Neural crest cell (in vitro differentiated cells): ENCODE results near the gene TRPM8. TPM values are rescaled to one million over a fixed set of nuclear protein-coding genes. Genes with fewer than 3 reads are reported as not detected.
"Not testable (repeated sequence)": the region's sequence is repeated elsewhere in the genome, so short reads cannot be mapped to it uniquely, and the experiment has no call there.

Source experiments
- DNase-seq: peaks from one replicate; pipeline ENCODE4 v3.0.0; 2021; ENCODE audit warnings: low read depth, mixed read lengths, low spot score
- H3K27ac Mint-ChIP-seq: one replicate; pipeline ENCODE4 v1.8.0; 2021; ENCODE audit warnings: mild to moderate bottlenecking, mixed read lengths; ENCODE audit not compliant: unreplicated experiment
- H3K27me3 Mint-ChIP-seq: 2 replicates; pipeline ENCODE4 v1.8.0; 2021; ENCODE audit warnings: low read depth, mild to moderate bottlenecking, mixed read lengths
- H3K36me3 Mint-ChIP-seq: 2 replicates; pipeline ENCODE4 v1.8.0; 2021; ENCODE audit warnings: low read depth, mild to moderate bottlenecking, mixed read lengths
- H3K4me1 Mint-ChIP-seq: 2 replicates; pipeline ENCODE4 v1.8.0; 2021; ENCODE audit warnings: mixed read lengths
- H3K4me3 Mint-ChIP-seq: one replicate; pipeline ENCODE4 v1.8.0; 2021; ENCODE audit warnings: mild to moderate bottlenecking, mixed read lengths
- H3K9me3 Mint-ChIP-seq: 2 replicates; pipeline ENCODE4 v1.8.0; 2021; ENCODE audit warnings: mixed read lengths
- total RNA-seq: library from RNA; stranded (reverse); gene quantifications from 2 replicates; pipeline ENCODE4 v1.2.1, GENCODE V29; 2021
- TF ChIP-seq, protein P1 (sequence below): fragments of 200-600 bp; sonication (generic); conservative IDR thresholded peaks from 2 replicates; pipeline ENCODE4 v1.5.0; 2021; ENCODE audit warnings: antibody characterized with exemption, mild to moderate bottlenecking

Gene TRPM8
- total RNA-seq, 1 donor from 2014 or later: 0.07 TPM

DNA sequence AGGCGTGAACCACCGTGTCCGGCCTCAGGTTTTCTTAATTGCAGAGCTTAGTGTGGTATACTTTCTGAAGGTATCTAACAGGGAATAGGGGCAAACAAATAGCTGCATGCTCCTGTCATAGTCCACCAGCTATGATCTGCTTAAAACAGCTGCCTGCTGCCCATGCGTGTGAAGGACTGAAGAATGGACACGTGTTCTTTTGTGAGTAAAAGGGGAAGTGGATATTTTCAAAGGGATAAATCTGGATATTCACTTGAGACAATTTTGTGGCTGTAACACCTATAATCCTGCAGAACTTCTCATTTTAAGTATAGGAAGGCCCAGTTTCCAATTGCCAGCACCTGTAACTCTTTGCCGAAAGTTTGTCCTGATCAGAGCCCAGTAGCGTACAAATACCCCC lies 44.7 kb downstream of the TRPM8 start:
- Mint-ChIP-seq H3K27me3 (no peaks in the 10 kb centered on the region), H3K4me3 (no peak overlapping the region), H3K9me3 (no peaks in the 10 kb centered on the region), H3K27ac (no peak overlapping the region), H3K4me1 (no peaks in the 10 kb centered on the region), H3K36me3 (no peaks in the 10 kb centered on the region)
- TF ChIP-seq, protein P1, sequence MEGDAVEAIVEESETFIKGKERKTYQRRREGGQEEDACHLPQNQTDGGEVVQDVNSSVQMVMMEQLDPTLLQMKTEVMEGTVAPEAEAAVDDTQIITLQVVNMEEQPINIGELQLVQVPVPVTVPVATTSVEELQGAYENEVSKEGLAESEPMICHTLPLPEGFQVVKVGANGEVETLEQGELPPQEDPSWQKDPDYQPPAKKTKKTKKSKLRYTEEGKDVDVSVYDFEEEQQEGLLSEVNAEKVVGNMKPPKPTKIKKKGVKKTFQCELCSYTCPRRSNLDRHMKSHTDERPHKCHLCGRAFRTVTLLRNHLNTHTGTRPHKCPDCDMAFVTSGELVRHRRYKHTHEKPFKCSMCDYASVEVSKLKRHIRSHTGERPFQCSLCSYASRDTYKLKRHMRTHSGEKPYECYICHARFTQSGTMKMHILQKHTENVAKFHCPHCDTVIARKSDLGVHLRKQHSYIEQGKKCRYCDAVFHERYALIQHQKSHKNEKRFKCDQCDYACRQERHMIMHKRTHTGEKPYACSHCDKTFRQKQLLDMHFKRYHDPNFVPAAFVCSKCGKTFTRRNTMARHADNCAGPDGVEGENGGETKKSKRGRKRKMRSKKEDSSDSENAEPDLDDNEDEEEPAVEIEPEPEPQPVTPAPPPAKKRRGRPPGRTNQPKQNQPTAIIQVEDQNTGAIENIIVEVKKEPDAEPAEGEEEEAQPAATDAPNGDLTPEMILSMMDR: no peak
- no peak for DNase-seq

DNA sequence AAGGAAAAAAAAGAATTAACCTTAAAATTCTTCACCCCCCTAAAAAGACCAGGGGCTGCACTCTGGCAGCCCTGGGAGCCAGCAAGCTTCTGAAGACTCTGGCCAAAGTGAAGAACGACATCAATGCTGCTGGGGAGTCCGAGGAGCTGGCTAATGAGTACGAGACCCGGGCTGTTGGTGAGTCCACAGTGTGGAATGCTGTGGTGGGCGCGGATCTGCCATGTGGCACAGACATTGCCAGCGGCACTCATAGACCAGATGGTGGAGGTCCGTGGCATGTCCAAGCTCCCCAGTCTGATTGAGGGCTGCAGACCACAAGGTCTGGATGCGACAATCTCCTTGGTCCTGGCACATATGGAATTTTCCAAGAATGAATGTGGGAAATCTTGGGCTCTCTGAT lies 47.4 kb downstream of the TRPM8 start:
- DNase-seq: no peak
- Mint-ChIP-seq H3K4me3 (no peak overlapping the region), H3K9me3 (no peaks in the 10 kb centered on the region), H3K4me1 (no peaks in the 10 kb centered on the region), H3K27ac (no peak overlapping the region), H3K36me3 (no peaks in the 10 kb centered on the region), H3K27me3 (no peaks in the 10 kb centered on the region)
- TF ChIP-seq, protein P1: no peak

DNA sequence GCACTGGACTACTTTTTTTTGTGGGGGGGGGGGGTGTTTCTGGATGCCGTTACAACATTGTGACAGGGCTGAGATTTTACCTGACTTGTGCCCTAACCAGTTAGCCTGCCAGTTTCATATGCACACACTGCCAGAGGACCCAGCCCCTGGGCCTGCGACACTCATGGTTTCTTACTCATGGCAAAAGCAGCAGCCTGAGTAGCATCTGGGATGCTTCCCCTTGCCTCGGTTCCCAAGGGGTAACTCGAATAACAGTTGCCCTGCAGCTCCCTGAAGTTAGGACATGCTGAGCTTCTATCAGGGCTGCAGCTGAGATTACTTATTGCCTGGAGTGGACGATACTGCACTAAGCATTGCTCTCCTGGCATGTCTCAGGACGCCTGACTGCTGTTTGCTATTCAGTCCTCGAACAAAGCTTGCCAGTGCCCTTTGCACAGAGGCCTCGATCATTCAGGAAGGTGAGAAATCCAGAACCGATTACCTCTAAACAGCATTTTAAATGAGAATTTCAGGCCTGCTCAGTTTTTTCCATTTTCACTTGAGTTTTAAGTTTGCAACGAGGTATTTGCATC lies 47.9 kb downstream of the TRPM8 start:
- Mint-ChIP-seq H3K27ac (no peak overlapping the region), H3K27me3 (no peaks in the 10 kb centered on the region), H3K4me3 (no peak overlapping the region), H3K36me3 (no peaks in the 10 kb centered on the region), H3K4me1 (no peaks in the 10 kb centered on the region), H3K9me3 (no peaks in the 10 kb centered on the region)
- DNase-seq: no peak
- TF ChIP-seq, protein P1: no peak

DNA sequence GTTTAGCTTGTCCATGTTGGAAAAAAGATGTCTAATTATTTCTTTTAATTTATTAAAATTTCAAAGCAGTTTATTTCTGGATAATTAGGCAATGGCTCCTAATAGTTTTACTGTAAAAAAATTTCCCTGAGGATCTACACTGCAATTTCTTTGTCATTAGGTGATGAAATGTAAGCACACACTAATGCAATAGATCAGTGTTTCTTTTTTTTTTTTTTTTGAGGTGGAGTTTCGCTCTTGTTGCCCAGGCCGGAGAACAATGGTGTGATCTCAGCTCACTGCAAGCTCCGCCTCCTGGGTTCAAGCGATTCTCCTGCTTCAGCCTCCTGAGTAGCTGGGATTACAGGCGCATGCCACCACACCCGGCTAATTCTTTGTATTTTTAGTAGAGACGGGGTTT lies 48.5 kb downstream of the TRPM8 start:
- not testable (repeated sequence) for H3K4me1 Mint-ChIP-seq, H3K27me3 Mint-ChIP-seq, H3K9me3 Mint-ChIP-seq, DNase-seq, H3K4me3 Mint-ChIP-seq, H3K36me3 Mint-ChIP-seq, H3K27ac Mint-ChIP-seq

DNA sequence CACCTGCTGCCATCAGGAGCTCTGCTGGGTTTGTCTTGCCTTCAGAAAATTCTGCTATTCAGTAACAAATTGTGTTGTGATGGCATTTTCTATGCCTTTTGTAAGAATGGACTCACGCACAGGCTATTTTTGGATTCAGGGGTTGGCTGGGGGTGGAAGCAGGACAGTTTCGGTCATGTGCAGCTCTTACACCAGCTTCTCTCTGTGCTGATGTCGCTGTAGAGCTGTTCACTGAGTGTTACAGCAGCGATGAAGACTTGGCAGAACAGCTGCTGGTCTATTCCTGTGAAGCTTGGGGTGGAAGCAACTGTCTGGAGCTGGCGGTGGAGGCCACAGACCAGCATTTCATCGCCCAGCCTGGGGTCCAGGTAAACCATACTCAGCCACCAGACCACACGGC lies 49.2 kb downstream of the TRPM8 start:
- Mint-ChIP-seq H3K27ac (no peak overlapping the region), H3K27me3 (no peaks in the 10 kb centered on the region), H3K36me3 (peaks cover 2% of the 10 kb centered on the region), H3K4me1 (no peaks in the 10 kb centered on the region), H3K9me3 (peaks cover 4% of the 10 kb centered on the region), H3K4me3 (no peak overlapping the region)
- TF ChIP-seq, protein P1: no peak
- no peak for DNase-seq

DNA sequence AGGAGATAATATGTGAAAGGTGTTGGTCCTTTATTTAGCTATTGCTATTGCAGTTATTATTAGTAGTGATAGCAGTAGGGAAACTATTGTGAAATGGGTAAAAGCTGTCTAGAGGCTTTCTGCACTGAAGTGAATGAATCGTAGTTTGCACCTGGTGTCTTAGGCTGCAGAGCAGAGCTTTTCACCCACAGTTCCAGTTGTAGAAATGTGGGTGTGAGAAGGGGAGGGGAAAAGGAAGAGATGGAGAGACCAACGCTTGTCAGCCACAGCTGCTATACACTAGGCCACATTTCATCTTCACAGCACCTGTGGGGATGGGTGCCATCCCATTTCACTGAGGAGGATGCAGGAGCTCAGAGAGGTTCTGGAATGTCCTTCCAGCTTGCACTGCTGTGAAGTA lies 50.0 kb downstream of the TRPM8 start:
- peaks cover 2% of the 10 kb centered on the region for H3K36me3 Mint-ChIP-seq
- DNase-seq: no peak
- no peaks in the 10 kb centered on the region for H3K4me1 Mint-ChIP-seq
- H3K27ac Mint-ChIP-seq: no peak overlapping the region
- peaks cover 4% of the 10 kb centered on the region for H3K9me3 Mint-ChIP-seq
- TF ChIP-seq, protein P1: no peak
- H3K4me3 Mint-ChIP-seq: no peak overlapping the region
- no peaks in the 10 kb centered on the region for H3K27me3 Mint-ChIP-seq
